OCI-LY3 (cell line): ENCODE results near the gene RPTN.

Experiments used
- EZH2phosphoT487 ChIP-seq: fragments of 200-600 bp; shearing (Covaris generic); IDR thresholded peaks from 2 replicates; pipeline ENCODE4 v1.6.1; 2018; ENCODE audit warnings: antibody characterized with exemption, mixed run types, low read depth
- TF ChIP-seq, protein P1 (sequence below): fragments of 200-600, 300-600 bp; sonication (generic); IDR thresholded peaks from 2 replicates; pipeline ENCODE4 v1.5.1; 2014; ENCODE audit warnings: antibody characterized with exemption, low read length, low read depth

DNA sequence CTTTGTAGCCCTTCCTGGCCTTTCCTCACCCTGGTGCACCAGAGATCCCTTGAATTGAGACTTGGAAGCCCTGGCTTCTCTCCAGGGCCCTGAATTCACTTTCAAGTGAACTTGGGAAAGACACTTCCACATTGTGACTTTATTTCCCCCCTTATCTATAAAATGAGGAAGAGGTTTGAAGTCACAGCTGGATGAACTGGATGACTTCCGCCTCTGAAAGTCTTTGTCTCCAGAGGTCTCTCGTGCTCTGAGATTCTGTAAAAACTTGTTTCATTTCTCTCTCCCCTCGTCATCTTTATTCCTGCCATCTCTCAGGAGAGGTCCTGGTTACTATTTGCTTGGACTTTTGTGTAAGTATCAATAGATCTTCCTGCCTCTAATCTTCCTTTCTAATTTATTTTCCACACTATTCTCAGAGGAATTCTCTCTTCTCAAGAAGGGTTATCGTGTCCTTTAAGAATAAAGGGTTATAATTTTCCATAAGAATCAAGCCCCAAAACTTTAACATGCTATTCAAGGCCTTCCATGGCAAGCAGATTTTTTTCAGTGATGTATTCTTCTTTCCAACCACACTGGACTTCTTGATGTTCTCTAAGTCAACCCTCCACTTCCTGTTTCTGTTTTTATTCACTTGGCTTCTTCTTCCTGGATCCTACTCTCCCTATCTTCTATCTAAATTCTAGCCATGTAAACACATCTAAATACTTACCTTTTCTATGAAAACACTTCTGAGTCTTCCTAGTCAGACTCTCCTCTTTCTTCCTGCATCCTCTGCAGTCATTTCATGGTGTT lies 6.5 kb upstream of the RPTN start:
- TF ChIP-seq, protein P1, sequence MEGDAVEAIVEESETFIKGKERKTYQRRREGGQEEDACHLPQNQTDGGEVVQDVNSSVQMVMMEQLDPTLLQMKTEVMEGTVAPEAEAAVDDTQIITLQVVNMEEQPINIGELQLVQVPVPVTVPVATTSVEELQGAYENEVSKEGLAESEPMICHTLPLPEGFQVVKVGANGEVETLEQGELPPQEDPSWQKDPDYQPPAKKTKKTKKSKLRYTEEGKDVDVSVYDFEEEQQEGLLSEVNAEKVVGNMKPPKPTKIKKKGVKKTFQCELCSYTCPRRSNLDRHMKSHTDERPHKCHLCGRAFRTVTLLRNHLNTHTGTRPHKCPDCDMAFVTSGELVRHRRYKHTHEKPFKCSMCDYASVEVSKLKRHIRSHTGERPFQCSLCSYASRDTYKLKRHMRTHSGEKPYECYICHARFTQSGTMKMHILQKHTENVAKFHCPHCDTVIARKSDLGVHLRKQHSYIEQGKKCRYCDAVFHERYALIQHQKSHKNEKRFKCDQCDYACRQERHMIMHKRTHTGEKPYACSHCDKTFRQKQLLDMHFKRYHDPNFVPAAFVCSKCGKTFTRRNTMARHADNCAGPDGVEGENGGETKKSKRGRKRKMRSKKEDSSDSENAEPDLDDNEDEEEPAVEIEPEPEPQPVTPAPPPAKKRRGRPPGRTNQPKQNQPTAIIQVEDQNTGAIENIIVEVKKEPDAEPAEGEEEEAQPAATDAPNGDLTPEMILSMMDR, result no peak
- no peak for TF ChIP-seq EZH2phosphoT487
